Fibroblast of skin of right quadriceps (primary cell): ENCODE results near the gene NUP43.
"Not testable (repeated sequence)": the region's sequence is repeated elsewhere in the genome, so short reads cannot be mapped to it uniquely, and the experiment has no call there.

Source experiments
- DNase-seq: peaks from one replicate; pipeline ENCODE4 v3.0.0-alpha.2; 2013

The NUP43 gene

DNA sequence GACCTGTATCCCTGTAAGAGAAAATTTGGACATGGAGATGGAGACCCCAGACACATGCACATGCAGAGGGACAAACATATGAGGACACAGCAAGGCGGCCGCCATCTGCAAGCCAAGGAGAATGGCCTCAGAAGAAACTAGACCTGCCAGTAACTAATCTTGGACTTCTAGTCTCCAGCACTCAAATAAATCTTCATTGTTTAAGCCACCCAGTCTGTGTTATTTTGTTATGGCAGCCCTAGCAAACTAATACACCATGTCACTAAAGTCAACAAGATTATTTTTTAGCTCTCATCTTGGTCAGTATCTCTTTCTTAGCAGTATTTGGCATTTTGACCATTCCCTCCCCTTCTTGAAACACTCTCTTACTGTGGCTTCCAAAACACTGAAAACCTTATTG, 55.1 kb downstream of the NUP43 start:
- no peak for DNase-seq

DNA sequence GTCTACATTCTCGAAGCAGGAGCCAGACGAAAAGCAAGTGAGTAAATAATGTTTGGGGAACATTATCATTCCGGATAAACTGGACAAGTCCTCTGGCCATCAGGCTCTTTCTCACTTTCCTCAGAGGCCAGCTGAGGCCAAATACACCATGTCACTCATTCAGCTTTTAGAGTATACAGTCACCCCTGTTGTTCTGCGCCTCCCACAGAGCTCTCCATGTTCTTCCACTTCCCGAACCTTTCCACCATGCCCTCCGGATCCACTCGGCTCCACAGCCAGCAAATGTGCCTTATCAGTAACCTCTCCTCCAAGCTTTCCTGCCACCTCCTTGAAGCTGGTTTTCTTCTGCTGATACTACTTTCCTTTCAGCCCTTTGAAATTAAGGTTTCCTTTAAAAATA, 60.1 kb downstream of the NUP43 start:
- no peak for DNase-seq

DNA sequence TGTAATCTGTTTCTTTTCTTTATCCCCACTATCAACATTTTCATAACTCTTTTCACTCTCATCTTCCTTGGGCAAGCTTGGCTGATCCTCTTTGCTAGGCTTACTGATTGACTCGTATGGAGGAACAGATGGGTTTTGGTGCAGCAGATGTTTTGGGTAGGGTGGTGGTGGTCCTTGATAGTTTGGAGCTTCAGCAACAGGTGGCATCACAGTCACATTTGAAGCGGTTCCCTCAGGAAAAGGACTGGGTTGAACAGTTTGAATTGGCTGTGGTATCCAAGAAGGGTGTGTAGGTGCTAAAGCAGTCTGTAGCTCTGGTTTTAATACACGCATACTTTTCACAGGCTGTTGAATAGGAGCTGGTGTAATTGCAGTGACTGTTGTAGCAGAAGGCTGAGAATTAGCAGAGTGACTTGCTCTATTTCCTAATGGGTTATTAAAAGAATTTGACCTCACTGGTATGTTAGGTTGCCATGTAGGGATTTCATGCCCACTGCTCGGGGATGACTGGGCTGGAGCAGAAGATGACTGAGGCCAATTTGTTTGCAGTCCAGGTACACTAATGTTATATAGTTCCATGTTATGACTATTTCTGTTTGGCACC, 63.0 kb downstream of the NUP43 start:
- DNase-seq: no peak

DNA sequence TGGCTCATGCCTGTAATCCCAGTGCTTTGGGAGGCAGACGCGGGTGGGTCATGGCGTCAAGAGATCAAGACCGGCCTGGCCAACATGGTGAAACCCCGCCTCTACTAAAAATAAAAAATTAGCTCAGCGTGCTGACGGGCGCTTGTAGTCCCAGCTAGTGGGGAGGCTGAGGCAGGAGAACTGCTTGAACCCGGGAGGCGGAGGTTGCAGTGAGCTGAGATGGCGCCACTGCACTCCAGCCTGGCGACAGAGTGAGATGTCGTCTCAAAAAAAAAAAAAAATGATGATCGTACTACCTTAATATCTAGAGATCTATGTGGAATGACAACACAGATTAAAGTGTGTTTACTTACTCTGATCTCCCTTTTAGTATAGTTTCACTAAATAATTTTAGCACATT, 64.5 kb downstream of the NUP43 start:
- not testable (repeated sequence) for DNase-seq

DNA sequence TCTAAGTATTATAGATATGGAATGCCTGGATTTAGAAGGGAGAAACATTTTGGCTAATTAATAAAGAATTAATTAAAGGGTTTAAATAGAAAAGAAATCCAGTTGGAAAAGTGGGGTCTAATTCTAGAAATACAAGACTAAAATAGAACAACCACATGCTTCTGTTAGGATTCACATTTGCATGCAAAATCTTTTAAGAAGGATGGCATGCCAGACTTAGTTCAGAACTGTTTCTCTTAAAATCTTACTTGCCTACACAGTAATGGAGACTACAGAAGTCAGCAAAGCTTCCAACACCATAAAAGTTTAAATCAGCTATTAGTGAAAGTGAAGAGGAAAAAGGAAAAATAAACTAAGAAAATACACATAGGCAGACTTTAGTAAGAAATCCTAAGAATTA, 65.1 kb downstream of the NUP43 start:
- DNase-seq: no peak

DNA sequence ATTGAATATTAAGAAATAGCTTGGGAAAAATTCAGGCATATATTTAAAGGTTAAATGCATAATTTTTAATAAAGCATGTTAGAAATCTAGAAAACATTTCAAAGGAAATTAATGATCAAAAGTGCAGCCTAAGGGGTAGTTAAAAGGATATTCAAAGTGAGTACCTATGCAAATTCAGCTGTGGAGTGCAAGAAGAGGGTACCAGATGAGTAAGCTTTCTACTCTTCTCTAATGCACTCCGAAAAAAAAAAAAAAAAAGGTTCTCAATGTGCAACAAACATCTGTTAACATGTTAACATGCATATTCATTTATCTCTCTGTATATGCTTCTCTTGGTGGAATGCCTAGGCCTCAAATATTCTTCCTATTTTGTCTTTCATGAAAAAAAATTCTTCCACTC, 65.8 kb downstream of the NUP43 start:
- no peak for DNase-seq
